Activated naive CD8-positive, alpha-beta T cell (primary cell): Measurements from ENCODE around the gene INA.
"Not testable (repeated sequence)": the region's sequence is repeated elsewhere in the genome, so short reads cannot be mapped to it uniquely, and the experiment has no call there.

ENCODE experiments used
- H3K27ac Mint-ChIP-seq: one replicate; pipeline ENCODE4 v1.8.0; 2021; ENCODE audit warnings: mixed read lengths
- H3K27me3 Mint-ChIP-seq: one replicate; pipeline ENCODE4 v1.8.0; 2021; ENCODE audit warnings: mixed read lengths
- H3K36me3 Mint-ChIP-seq: one replicate; pipeline ENCODE4 v1.8.0; 2021; ENCODE audit warnings: mixed read lengths
- H3K4me1 Mint-ChIP-seq: one replicate; pipeline ENCODE4 v1.8.0; 2021; ENCODE audit warnings: low read depth, mixed read lengths
- H3K4me3 Mint-ChIP-seq: one replicate; pipeline ENCODE4 v1.8.0; 2021; ENCODE audit warnings: mild to moderate bottlenecking, mixed read lengths
- H3K9me3 Mint-ChIP-seq: one replicate; pipeline ENCODE4 v1.8.0; 2021; ENCODE audit warnings: low read depth, mixed read lengths

Gene INA

GRCh38 chr10:103256613-103257012 lies 20.3 kb upstream of the INA start:
- Mint-ChIP-seq H3K27me3 (peaks cover 10% of the 10 kb centered on the region), H3K27ac (no peak overlapping the region), H3K4me3 (no peak overlapping the region), H3K4me1 (no peaks in the 10 kb centered on the region), H3K9me3 (no peaks in the 10 kb centered on the region), H3K36me3 (peaks cover 7% of the 10 kb centered on the region)

GRCh38 chr10:103257812-103258211 lies 19.1 kb upstream of the INA start:
- no peaks in the 10 kb centered on the region for H3K9me3 Mint-ChIP-seq
- H3K4me1 Mint-ChIP-seq: no peaks in the 10 kb centered on the region
- H3K36me3 Mint-ChIP-seq: peaks cover 7% of the 10 kb centered on the region
- H3K27ac Mint-ChIP-seq: no peak overlapping the region
- no peak overlapping the region for H3K4me3 Mint-ChIP-seq
- H3K27me3 Mint-ChIP-seq: peaks cover 13% of the 10 kb centered on the region

GRCh38 chr10:103258928-103259327 lies 18.0 kb upstream of the INA start:
- not testable (repeated sequence) for H3K4me1 Mint-ChIP-seq, H3K4me3 Mint-ChIP-seq, H3K36me3 Mint-ChIP-seq, H3K27ac Mint-ChIP-seq, H3K9me3 Mint-ChIP-seq
- H3K27me3 Mint-ChIP-seq: peaks cover 17% of the 10 kb centered on the region

GRCh38 chr10:103259989-103260388 lies 16.9 kb upstream of the INA start:
- no peaks in the 10 kb centered on the region for H3K4me1 Mint-ChIP-seq
- no peaks in the 10 kb centered on the region for H3K9me3 Mint-ChIP-seq
- no peak overlapping the region for H3K4me3 Mint-ChIP-seq
- H3K27me3 Mint-ChIP-seq: peaks cover 17% of the 10 kb centered on the region
- H3K36me3 Mint-ChIP-seq: peaks cover 7% of the 10 kb centered on the region
- no peak overlapping the region for H3K27ac Mint-ChIP-seq

- H3K36me3 Mint-ChIP-seq: peaks cover 9% of the 10 kb centered on the region
- H3K27me3 Mint-ChIP-seq: peaks cover 27% of the 10 kb centered on the region
- H3K27ac Mint-ChIP-seq: no peak overlapping the region
- H3K4me3 Mint-ChIP-seq: no peak overlapping the region
- no peaks in the 10 kb centered on the region for H3K9me3 Mint-ChIP-seq
- no peaks in the 10 kb centered on the region for H3K4me1 Mint-ChIP-seq
These were observed 14.7 kb upstream of the INA start for GRCh38 chr10:103262229-103262628.

- Mint-ChIP-seq H3K27me3 (peaks cover 26% of the 10 kb centered on the region), H3K4me1 (no peaks in the 10 kb centered on the region), H3K4me3 (no peak overlapping the region), H3K9me3 (no peaks in the 10 kb centered on the region), H3K27ac (no peak overlapping the region), H3K36me3 (peaks cover 5% of the 10 kb centered on the region)
These were observed 11.1 kb upstream of the INA start for GRCh38 chr10:103265717-103266329.

GRCh38 chr10:103273041-103273441 lies 3.9 kb upstream of the INA start:
- H3K9me3 Mint-ChIP-seq: no peaks in the 10 kb centered on the region

GRCh38 chr10:103276251-103276895 lies 565 bp upstream of the INA start:
- Mint-ChIP-seq H3K36me3 (peaks cover 3% of the 10 kb centered on the region), H3K27me3 (peaks cover 38% of the 10 kb centered on the region), H3K27ac (no peak overlapping the region), H3K4me1 (peaks cover 5% of the 10 kb centered on the region), H3K9me3 (peaks cover 5% of the 10 kb centered on the region), H3K4me3 (peak overlapping the region; percentile 54)

More at GRCh38 chr10:103273041-103273441, 3.9 kb upstream of the INA start:
- H3K4me1 Mint-ChIP-seq: peaks cover 1% of the 10 kb centered on the region
- H3K27ac Mint-ChIP-seq: no peak overlapping the region
- H3K36me3 Mint-ChIP-seq: no peaks in the 10 kb centered on the region
- peaks cover 20% of the 10 kb centered on the region for H3K27me3 Mint-ChIP-seq
- no peak overlapping the region for H3K4me3 Mint-ChIP-seq

- peak overlapping the region; percentile 61 for H3K27ac Mint-ChIP-seq
- no peak overlapping the region for H3K4me3 Mint-ChIP-seq
These were observed 987 bp downstream of the INA start for GRCh38 chr10:103277713-103278536.

GRCh38 chr10:103278537-103278823 lies 1.5 kb downstream of the INA start:
- Mint-ChIP-seq H3K36me3 (peaks cover 3% of the 10 kb centered on the region), H3K27ac (peak overlapping the region; percentile 61), H3K4me3 (no peak overlapping the region), H3K27me3 (peaks cover 44% of the 10 kb centered on the region), H3K4me1 (peaks cover 5% of the 10 kb centered on the region), H3K9me3 (peaks cover 5% of the 10 kb centered on the region)

More at GRCh38 chr10:103277713-103278536, 987 bp downstream of the INA start:
- peaks cover 3% of the 10 kb centered on the region for H3K36me3 Mint-ChIP-seq
- H3K9me3 Mint-ChIP-seq: peaks cover 5% of the 10 kb centered on the region
- H3K27me3 Mint-ChIP-seq: peaks cover 40% of the 10 kb centered on the region
- peaks cover 5% of the 10 kb centered on the region for H3K4me1 Mint-ChIP-seq

GRCh38 chr10:103278862-103279298 lies 1.9 kb downstream of the INA start:
- Mint-ChIP-seq H3K36me3 (peaks cover 3% of the 10 kb centered on the region), H3K4me3 (no peak overlapping the region), H3K4me1 (peaks cover 5% of the 10 kb centered on the region), H3K9me3 (peaks cover 5% of the 10 kb centered on the region), H3K27ac (no peak overlapping the region), H3K27me3 (peaks cover 41% of the 10 kb centered on the region)

- Mint-ChIP-seq H3K4me3 (no peak overlapping the region), H3K4me1 (peaks cover 5% of the 10 kb centered on the region), H3K36me3 (peaks cover 3% of the 10 kb centered on the region), H3K27ac (no peak overlapping the region), H3K9me3 (peaks cover 5% of the 10 kb centered on the region), H3K27me3 (peaks cover 45% of the 10 kb centered on the region)
These were observed 3.1 kb downstream of the INA start for GRCh38 chr10:103280031-103280430.

- Mint-ChIP-seq H3K27me3 (peaks cover 40% of the 10 kb centered on the region), H3K4me1 (peaks cover 5% of the 10 kb centered on the region), H3K36me3 (peaks cover 3% of the 10 kb centered on the region), H3K4me3 (no peak overlapping the region), H3K27ac (no peak overlapping the region), H3K9me3 (peaks cover 5% of the 10 kb centered on the region)
These were observed 3.6 kb downstream of the INA start for GRCh38 chr10:103280506-103280905.

- peaks cover 38% of the 10 kb centered on the region for H3K27me3 Mint-ChIP-seq
- H3K27ac Mint-ChIP-seq: no peak overlapping the region
- peaks cover 5% of the 10 kb centered on the region for H3K4me1 Mint-ChIP-seq
- H3K4me3 Mint-ChIP-seq: no peak overlapping the region
- peaks cover 3% of the 10 kb centered on the region for H3K36me3 Mint-ChIP-seq
- peaks cover 5% of the 10 kb centered on the region for H3K9me3 Mint-ChIP-seq
These were observed 4.8 kb downstream of the INA start for GRCh38 chr10:103281753-103282152.

- Mint-ChIP-seq H3K27ac (no peak overlapping the region), H3K27me3 (peaks cover 45% of the 10 kb centered on the region), H3K9me3 (peaks cover 5% of the 10 kb centered on the region), H3K4me3 (no peak overlapping the region), H3K4me1 (peaks cover 4% of the 10 kb centered on the region), H3K36me3 (peaks cover 3% of the 10 kb centered on the region)
These were observed 6.0 kb downstream of the INA start for GRCh38 chr10:103282961-103283360.
